Central memory CD8-positive, alpha-beta T cell (primary cell): Measurements from ENCODE around the gene LHCGR.

Experiments used
- ATAC-seq: fragments of 150-1000 bp; cut with Tn5 transposase; replicated peaks from 2 replicates; pipeline ENCODE4 v1.10.0; 2022; ENCODE audit warnings: mild to moderate bottlenecking, moderate FRiP score, moderate number of reproducible peaks; ENCODE audit not compliant: poor library complexity, severe bottlenecking; ENCODE audit errors: extremely low read depth
- DNase-seq, 2 donors: peaks; one replicate each; pipeline ENCODE4 v3.0.0; 2021; ENCODE audit warnings: low spot score in 2 of 2
- H3K27ac Mint-ChIP-seq: one replicate; pipeline ENCODE4 v1.8.0; 2022; ENCODE audit warnings: low read depth, mild to moderate bottlenecking, moderate library complexity, mixed read lengths
- H3K27me3 Mint-ChIP-seq: one replicate; pipeline ENCODE4 v1.8.0; 2022; ENCODE audit warnings: mixed read lengths
- H3K36me3 Mint-ChIP-seq: one replicate; pipeline ENCODE4 v1.8.0; 2022; ENCODE audit warnings: mild to moderate bottlenecking, moderate library complexity, mixed read lengths; ENCODE audit not compliant: insufficient read depth
- H3K4me1 Mint-ChIP-seq: one replicate; pipeline ENCODE4 v1.8.0; 2022; ENCODE audit warnings: mixed read lengths
- H3K4me3 Mint-ChIP-seq: one replicate; pipeline ENCODE4 v1.8.0; 2022; ENCODE audit warnings: mild to moderate bottlenecking, moderate library complexity, mixed read lengths
- H3K9me3 Mint-ChIP-seq: one replicate; pipeline ENCODE4 v1.8.0; 2022; ENCODE audit warnings: mixed read lengths

Gene LHCGR

DNA sequence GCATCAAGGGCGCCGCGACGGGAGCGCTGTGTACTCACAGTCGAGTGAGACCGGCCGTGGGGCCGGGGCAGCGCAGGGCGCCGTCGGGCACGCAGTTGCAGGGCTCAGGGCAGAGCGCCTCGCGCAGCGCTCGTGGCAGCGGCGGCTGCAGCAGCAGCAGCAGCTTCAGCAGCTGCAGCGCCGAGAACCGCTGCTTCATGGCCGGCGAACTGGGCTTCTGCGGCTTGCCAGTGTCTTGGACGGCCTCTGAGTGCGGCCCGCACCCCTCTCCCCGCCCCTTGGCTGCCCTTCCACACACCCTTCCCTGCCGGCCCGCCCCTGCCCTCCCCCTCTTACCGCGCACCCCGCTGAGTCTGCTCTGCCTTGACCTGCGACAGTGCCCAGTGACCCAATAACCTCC is at the start of gene LHCGR:
LHCGR (minus strand) TSS at position 252 of the 400 bp plus-strand sequence; CDS start at position 199, 53 bp downstream.
- no peaks in the 10 kb centered on the region for H3K4me1 Mint-ChIP-seq
- peaks cover 5% of the 10 kb centered on the region for H3K9me3 Mint-ChIP-seq
- H3K4me3 Mint-ChIP-seq, result no peak within 1 kb of the TSS
- H3K27me3 Mint-ChIP-seq, result peaks cover 33% of the 10 kb centered on the region
- no peak within 1 kb of the TSS for H3K27ac Mint-ChIP-seq
- H3K36me3 Mint-ChIP-seq, result no peaks in the 10 kb centered on the region
- no peak for ATAC-seq
- no peak for DNase-seq

DNA sequence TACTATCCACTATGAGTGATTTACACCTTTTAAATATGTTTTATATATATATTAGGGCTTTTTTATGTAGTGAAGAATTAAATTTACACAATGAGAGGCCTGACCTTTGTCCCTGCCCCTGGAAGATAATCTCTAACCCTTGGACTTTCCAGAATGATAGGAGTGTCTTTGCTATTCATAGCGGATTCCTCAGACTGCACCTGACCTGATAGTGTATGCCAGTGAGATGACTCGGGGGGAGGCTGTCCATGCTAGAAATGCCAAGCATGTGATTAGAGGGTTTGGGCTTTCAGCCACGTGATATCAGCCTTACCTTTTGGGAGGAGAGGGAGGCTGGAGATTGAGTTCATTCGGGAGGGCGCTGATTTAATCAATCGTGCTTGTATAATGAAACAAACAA is 44.1 kb upstream of the LHCGR start:
- Mint-ChIP-seq H3K27me3 (peaks cover 9% of the 10 kb centered on the region), H3K9me3 (peaks cover 18% of the 10 kb centered on the region), H3K36me3 (no peaks in the 10 kb centered on the region), H3K4me1 (no peaks in the 10 kb centered on the region), H3K27ac (no peak overlapping the region), H3K4me3 (no peak overlapping the region)
- no peak for ATAC-seq
- no peak for DNase-seq

GRCh38 chr2:48795065-48795464 is 39.5 kb upstream of the LHCGR start:
- ATAC-seq, result no peak
- peaks cover 22% of the 10 kb centered on the region for H3K9me3 Mint-ChIP-seq
- H3K4me3 Mint-ChIP-seq, result no peak overlapping the region
- H3K36me3 Mint-ChIP-seq, result no peaks in the 10 kb centered on the region
- no peaks in the 10 kb centered on the region for H3K4me1 Mint-ChIP-seq
- H3K27ac Mint-ChIP-seq, result no peak overlapping the region
- H3K27me3 Mint-ChIP-seq, result no peaks in the 10 kb centered on the region
- no peak for DNase-seq

DNA sequence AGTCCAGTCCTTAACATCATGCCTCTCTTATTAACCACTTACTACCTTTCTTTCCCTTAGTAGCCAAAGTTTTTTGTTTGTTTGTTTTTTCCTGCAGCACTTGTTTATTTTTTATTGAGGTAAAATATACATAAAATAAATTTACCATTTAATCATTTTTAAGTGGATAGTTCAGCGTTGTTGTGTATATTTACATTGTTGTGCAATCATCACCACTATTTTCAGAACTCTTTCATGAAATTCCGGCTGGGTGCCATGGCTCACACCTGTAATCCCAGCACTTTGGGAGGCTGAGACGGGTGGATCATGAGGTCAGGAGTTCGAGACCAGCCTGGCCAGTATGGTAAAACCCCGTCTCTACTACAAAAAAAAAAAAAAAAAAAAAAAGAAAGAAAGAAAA is 38.1 kb upstream of the LHCGR start:
- Mint-ChIP-seq H3K36me3 (no peaks in the 10 kb centered on the region), H3K4me3 (no peak overlapping the region), H3K9me3 (peaks cover 24% of the 10 kb centered on the region), H3K27ac (no peak overlapping the region), H3K4me1 (no peaks in the 10 kb centered on the region), H3K27me3 (no peaks in the 10 kb centered on the region)
- no peak for ATAC-seq
- no peak for DNase-seq

DNA sequence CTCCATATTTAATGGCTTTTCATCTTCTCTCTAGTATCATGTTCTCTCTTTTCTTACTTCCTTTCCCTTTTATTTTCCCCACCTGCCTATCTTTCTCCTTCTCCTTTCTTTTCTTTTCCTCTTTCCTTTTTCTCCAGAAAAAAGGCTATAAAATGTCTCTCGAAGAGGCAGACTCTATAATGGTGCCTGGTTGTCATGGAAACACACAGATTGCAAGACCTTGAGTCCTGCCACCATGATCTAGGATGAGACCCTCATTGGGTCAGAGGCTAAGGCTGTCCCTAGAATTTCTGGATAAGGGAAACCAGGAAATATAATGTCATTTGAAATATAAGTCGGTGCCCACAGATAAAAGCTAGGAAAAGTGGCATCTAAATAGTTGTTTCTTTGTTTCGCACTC is 36.5 kb upstream of the LHCGR start:
- DNase-seq (no peak), ATAC-seq (no peak)
- Mint-ChIP-seq H3K4me1 (no peaks in the 10 kb centered on the region), H3K27ac (no peak overlapping the region), H3K36me3 (no peaks in the 10 kb centered on the region), H3K9me3 (peaks cover 26% of the 10 kb centered on the region), H3K27me3 (no peaks in the 10 kb centered on the region), H3K4me3 (no peak overlapping the region)

DNA sequence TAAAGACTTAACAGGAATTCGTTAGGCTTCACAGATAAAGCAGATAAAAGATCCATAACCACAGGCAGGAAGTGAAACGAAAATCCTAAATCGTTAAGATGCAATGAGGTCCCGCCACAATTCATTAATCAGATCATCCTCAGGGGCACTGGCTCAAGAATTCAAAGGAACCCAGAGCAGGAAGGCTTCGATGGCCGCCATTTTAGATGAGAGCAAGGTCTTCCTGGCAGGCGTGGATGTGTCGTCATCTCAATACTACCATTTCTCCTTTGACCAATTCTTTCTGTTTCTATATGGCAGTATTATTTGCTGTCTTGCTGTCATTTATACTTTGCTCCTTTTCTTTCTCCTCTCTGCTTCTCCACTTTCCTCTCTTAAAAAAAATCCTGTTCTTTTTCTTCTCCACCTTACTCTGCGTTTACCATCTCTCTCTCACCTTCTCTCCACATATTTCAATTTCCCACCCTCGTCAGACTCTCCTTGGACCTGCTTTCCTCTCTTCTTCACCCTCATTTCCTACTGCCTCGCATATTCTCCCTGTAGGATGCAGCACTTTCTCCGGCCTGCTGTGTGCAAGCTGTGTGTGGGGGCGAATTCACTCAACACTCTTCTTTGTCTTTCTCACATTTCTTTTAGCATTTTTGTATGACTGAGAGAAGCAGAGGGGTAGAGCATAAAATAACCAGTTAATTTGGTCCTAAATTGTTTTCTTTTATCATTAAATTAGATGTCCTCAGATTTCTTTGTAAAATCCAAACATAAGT is 35.1 kb upstream of the LHCGR start:
- Mint-ChIP-seq H3K4me3 (no peak overlapping the region), H3K27ac (no peak overlapping the region)

DNA sequence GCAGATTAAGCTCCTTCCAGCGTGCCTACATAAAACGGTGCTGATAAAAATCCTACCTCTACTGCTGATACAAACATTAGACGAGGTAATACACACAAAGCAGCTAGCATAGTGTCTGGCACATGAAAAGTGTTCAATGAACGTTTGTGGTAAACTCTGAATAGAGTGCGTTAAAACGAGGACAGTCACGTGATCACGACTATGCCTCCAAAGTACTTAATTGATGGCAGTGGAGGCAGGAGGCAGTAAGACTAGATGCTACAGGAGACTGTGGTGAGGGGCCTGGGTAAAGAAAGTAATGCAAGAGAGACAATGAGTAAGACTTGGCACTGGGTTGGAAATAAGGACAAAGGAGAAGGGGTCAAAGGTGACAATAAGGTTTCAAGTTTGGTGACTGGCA is 32.1 kb upstream of the LHCGR start:
- Mint-ChIP-seq H3K4me1 (no peaks in the 10 kb centered on the region), H3K4me3 (no peak overlapping the region), H3K27me3 (no peaks in the 10 kb centered on the region), H3K27ac (no peak overlapping the region), H3K9me3 (peaks cover 15% of the 10 kb centered on the region), H3K36me3 (peaks cover 1% of the 10 kb centered on the region)
- DNase-seq (no peak), ATAC-seq (no peak)

More for the DNA sequence above, 35.1 kb upstream of the LHCGR start:
- Mint-ChIP-seq H3K4me1 (no peaks in the 10 kb centered on the region), H3K36me3 (no peaks in the 10 kb centered on the region), H3K9me3 (peaks cover 20% of the 10 kb centered on the region), H3K27me3 (no peaks in the 10 kb centered on the region)
- DNase-seq (no peak), ATAC-seq (no peak)

- ATAC-seq (no peak), DNase-seq (no peak)
- Mint-ChIP-seq H3K36me3 (peaks cover 1% of the 10 kb centered on the region), H3K27me3 (no peaks in the 10 kb centered on the region), H3K4me1 (no peaks in the 10 kb centered on the region), H3K4me3 (no peak overlapping the region), H3K9me3 (no peaks in the 10 kb centered on the region), H3K27ac (no peak overlapping the region)
Observed at GRCh38 chr2:48781366-48781765, 25.8 kb upstream of the LHCGR start.

GRCh38 chr2:48779019-48779716 is 23.6 kb upstream of the LHCGR start:
- DNase-seq (no peak), ATAC-seq (no peak)
- Mint-ChIP-seq H3K27me3 (no peaks in the 10 kb centered on the region), H3K4me3 (no peak overlapping the region), H3K36me3 (peaks cover 1% of the 10 kb centered on the region), H3K27ac (no peak overlapping the region), H3K4me1 (no peaks in the 10 kb centered on the region), H3K9me3 (no peaks in the 10 kb centered on the region)

- Mint-ChIP-seq H3K36me3 (no peaks in the 10 kb centered on the region), H3K4me3 (no peak overlapping the region), H3K4me1 (no peaks in the 10 kb centered on the region), H3K27ac (no peak overlapping the region), H3K27me3 (peaks cover 3% of the 10 kb centered on the region), H3K9me3 (no peaks in the 10 kb centered on the region)
- DNase-seq, result no peak
- ATAC-seq, result no peak
Observed at GRCh38 chr2:48774251-48774650, 18.7 kb upstream of the LHCGR start.

DNA sequence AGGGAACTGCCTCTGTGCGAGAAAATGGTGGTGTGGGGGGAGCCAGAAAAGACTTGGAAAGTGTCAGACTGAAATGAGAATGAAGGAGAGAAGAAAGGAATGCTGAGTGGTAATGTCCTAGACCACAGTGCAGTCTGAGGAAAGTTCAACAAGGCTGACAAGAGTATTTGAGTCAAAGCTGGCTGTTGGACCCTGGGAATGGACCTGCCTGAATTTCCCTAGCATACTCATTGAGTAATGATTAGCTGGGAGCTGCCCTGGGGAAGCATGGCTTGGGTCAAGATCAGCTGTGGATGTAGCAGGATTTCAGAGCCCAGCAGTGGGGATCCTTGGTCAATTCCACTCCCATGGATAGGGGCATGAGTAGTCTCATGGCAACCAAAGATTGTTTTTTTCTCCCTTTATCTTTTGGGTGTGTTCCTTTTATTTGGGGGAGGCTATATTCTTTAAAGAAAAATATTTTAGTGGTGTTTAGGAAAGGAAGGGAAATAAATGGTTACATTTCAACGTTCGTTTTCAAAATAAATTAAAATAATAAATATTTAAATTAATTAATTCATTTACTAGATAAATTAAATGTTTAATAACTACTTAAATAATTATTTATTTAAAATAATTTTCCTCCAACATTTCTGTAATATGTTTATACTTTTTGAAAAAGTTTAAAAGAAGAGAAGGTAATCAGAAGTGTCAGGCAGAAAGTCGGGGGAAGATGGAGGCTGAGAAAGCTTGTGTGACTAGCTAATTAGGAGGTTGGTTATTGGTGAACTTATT is 15.9 kb upstream of the LHCGR start:
- Mint-ChIP-seq H3K4me1 (no peaks in the 10 kb centered on the region), H3K4me3 (no peak overlapping the region), H3K27me3 (peaks cover 20% of the 10 kb centered on the region), H3K9me3 (peaks cover 6% of the 10 kb centered on the region), H3K36me3 (peaks cover 2% of the 10 kb centered on the region), H3K27ac (no peak overlapping the region)
- DNase-seq (no peak), ATAC-seq (no peak)

- no peak for DNase-seq
Observed at GRCh38 chr2:48770181-48770580, 14.7 kb upstream of the LHCGR start.

More at GRCh38 chr2:48770181-48770580, 14.7 kb upstream of the LHCGR start:
- no peak overlapping the region for H3K27ac Mint-ChIP-seq
- peaks cover 6% of the 10 kb centered on the region for H3K9me3 Mint-ChIP-seq
- H3K36me3 Mint-ChIP-seq, result peaks cover 2% of the 10 kb centered on the region
- H3K4me1 Mint-ChIP-seq, result no peaks in the 10 kb centered on the region
- H3K4me3 Mint-ChIP-seq, result no peak overlapping the region
- peaks cover 20% of the 10 kb centered on the region for H3K27me3 Mint-ChIP-seq
- no peak for ATAC-seq
